Epithelial cell of proximal tubule (primary cell): ENCODE measurements around the gene TNFRSF1B. TPM values are rescaled to one million over a fixed set of nuclear protein-coding genes. Genes with fewer than 3 reads are reported as not detected.

Experiments used
- DNase-seq: peaks from one replicate; pipeline ENCODE4 v3.0.0-alpha.2; 2011; ENCODE audit warnings: low read depth
- H3K4me3 ChIP-seq: 2 replicates; pipeline ENCODE4 v1.5.1; 2011; ENCODE audit warnings: low read depth, mild to moderate bottlenecking, low read length
- CTCF ChIP-seq: conservative IDR thresholded peaks from 2 replicates; pipeline ENCODE4 v1.5.1; 2012; ENCODE audit warnings: low read depth, mild to moderate bottlenecking, low read length
- total RNA-seq: library from RNA; depleted of rRNA; stranded (reverse); fragments of >200 nt; gene quantifications from 2 replicates; pipeline ENCODE4 v1.2.3, GENCODE V29; 2015

Gene TNFRSF1B
- total RNA-seq, 1 donor from 2014 or later = 0.06 TPM

GRCh38 chr1:12228979-12229378, 62.2 kb downstream of the TNFRSF1B start:
- no peak overlapping the region for H3K4me3 ChIP-seq
- TF ChIP-seq CTCF = no peak
- DNase-seq = no peak

GRCh38 chr1:12229386-12229834, 62.6 kb downstream of the TNFRSF1B start:
- DNase-seq = no peak
- peak overlapping the region; percentile 84 for H3K4me3 ChIP-seq
- no peak for TF ChIP-seq CTCF

GRCh38 chr1:12229835-12230548, 63.2 kb downstream of the TNFRSF1B start, which contains the start of gene VPS13D:
TSS of gene VPS13D (plus strand) at chr1:12230030. CDS start at chr1:12234267, 4,237 bp downstream.
- DNase-seq = no peak
- H3K4me3 ChIP-seq = peak within 1 kb of the TSS; percentile 84
- TF ChIP-seq CTCF = peak; percentile 85

GRCh38 chr1:12230549-12231275, 63.9 kb downstream of the TNFRSF1B start:
- peak overlapping the region; percentile 84 for H3K4me3 ChIP-seq
- TF ChIP-seq CTCF = no peak
- DNase-seq = no peak

- H3K4me3 ChIP-seq = peak overlapping the region; percentile 84
- no peak for TF ChIP-seq CTCF
- DNase-seq = peak; percentile 16
Measured at GRCh38 chr1:12231276-12231595, 64.4 kb downstream of the TNFRSF1B start.

GRCh38 chr1:12232221-12232620, 65.4 kb downstream of the TNFRSF1B start:
- no peak for DNase-seq
- no peak overlapping the region for H3K4me3 ChIP-seq
- TF ChIP-seq CTCF = no peak

GRCh38 chr1:12244078-12244477, 77.3 kb downstream of the TNFRSF1B start:
- TF ChIP-seq CTCF = peak; percentile 57
- H3K4me3 ChIP-seq = no peak overlapping the region
- DNase-seq = no peak
